Measurements from ENCODE around the gene HDAC4.
"Not testable (repeated sequence)": the region's sequence is repeated elsewhere in the genome, so short reads cannot be mapped to it uniquely, and the experiment has no call there.

The HDAC4 gene

GRCh38 chr2:239093542-239093941 lies 307.3 kb downstream of the HDAC4 start:
- no peak for DNase-seq

GRCh38 chr2:239092571-239093294 lies 308.1 kb downstream of the HDAC4 start:
- no peak for DNase-seq

DNA sequence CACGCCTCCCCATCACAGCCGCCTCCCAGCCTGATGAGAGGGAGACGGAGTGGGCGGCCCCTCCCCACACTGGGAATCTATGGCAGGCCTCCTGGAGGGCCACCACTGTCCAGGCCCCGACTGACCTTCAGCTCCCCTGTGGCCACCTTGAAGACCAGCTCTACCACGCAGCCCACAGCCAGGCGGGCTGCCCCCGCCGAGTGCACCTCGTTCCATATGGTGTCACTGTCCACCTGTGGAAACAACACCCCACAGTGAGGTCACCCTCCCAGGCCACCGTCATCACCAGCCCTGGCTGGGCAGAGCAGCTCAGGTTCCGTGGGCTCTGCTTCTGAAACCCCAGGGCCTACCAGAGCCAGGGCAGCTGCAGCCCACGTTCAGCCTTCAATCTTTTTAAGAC lies 310.9 kb downstream of the HDAC4 start:
- no peak for DNase-seq

DNA sequence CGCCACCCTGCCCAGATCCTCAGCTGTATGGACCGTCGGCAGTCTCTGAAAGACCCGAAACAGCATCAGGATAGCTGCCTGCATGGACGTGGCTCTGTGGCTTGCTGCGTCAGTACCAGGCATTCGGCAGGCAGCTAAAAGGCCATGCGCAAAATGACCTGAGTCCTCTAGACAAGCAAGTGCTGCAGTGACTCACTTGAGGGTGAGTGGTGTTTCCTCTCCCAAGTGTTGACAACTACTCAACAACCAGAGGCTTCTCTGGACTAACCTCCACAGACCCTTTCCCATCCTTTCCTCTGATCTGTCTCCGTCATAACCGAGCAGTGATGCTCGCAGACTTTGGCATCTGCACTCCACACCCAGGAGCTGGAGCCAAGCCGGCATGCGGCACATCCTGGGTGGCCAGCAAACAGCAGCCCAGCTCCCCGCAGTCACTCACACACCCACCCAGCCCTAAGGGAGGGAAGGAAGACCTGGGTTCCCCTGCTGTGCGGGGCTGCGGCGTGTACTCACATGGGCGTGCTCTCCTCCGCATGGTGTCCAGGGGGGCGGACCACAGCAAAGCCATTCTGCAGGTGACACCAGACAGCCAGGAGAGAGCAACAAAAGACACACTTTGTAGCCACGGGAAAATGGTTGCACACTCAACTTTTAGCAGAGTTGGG lies 313.6 kb downstream of the HDAC4 start:
- DNase-seq = no peak

- DNase-seq = no peak
Measured at GRCh38 chr2:239086325-239087020, 314.3 kb downstream of the HDAC4 start.

DNA sequence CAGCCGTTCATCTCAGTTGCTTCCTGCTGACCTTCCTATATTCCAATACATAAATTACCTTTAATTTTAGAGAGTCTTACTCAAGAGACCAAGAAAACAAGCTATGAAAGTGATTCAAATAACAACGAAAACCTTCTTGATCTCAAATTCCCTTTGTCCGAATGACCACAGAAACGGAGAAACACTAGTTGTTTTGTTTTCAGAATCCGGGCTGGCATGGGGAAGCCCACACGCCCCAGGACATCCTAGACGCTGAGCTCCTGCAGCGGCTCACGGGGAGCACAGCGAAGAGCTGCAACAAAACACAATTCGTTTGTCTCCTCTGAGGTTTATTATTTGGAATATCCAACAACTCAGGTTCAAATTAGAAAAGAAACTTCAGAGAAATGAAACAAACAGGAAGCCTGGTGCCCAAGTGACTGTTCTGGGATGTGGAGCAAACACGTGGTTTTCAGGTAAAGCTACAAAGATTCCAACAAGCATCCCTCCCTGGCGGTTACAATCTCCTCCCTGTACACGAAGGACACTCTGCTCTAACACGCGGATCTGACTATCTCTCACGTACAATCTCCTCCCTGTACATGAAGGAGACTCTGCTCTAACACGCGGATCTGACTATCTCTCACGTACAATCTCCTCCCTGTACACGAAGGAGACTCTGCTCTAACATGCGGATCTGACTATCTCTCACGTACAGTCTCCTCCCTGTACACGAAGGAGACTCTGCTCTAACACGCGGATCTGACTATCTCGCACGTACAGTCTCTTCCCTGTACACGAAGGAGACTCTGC lies 315.4 kb downstream of the HDAC4 start:
- DNase-seq = no peak

- no peak for DNase-seq
Measured at GRCh38 chr2:239084007-239084406, 316.8 kb downstream of the HDAC4 start.

DNA sequence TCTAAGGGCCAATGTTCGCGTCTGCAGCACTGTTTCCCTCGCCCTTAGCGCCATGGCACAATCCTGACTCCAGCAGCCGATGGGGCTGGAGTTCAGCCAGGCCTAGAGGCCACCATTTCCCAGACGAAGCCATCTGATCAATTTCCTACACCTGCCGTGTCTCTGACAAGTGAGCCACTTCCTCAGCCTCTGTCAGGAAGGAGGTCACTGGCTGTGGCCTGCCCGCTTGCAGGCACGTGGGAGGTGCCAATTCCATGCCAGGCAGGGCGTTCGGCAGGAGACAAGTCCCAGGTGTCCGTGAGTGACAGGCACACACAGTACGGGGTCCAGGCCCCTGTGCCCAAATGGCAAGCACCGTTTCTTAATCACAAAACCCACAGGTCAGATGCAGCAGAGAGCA lies 318.4 kb downstream of the HDAC4 start:
- no peak for DNase-seq

- DNase-seq = no peak
Measured at GRCh38 chr2:239081622-239082021, 319.2 kb downstream of the HDAC4 start.

- DNase-seq = no peak
Measured at GRCh38 chr2:239081046-239081445, 319.8 kb downstream of the HDAC4 start.

DNA sequence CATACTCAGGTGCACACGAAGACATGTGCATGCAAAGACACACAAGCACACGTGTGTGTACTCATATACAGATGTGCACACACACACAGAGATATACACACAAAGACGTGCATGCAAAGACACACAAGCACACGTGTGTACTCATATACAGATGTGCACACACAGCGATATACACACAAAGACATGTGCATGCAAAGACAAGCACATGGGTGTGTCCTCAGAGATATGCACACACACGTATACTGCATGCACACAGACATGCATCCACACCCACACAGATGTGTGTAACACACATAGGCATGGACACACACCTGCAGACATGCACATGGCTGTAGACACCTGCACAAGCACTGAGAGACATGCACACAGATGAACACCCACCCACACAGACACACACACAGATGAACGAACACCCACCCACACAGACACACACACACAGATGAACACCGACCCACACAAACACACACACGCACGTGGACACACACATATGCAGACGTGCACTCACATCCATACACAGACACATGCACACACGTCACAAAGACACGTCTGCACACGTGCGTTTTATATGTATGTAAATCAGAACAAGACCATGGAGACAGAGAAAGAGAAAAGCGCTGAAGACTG lies 321.0 kb downstream of the HDAC4 start:
- DNase-seq = no peak

DNA sequence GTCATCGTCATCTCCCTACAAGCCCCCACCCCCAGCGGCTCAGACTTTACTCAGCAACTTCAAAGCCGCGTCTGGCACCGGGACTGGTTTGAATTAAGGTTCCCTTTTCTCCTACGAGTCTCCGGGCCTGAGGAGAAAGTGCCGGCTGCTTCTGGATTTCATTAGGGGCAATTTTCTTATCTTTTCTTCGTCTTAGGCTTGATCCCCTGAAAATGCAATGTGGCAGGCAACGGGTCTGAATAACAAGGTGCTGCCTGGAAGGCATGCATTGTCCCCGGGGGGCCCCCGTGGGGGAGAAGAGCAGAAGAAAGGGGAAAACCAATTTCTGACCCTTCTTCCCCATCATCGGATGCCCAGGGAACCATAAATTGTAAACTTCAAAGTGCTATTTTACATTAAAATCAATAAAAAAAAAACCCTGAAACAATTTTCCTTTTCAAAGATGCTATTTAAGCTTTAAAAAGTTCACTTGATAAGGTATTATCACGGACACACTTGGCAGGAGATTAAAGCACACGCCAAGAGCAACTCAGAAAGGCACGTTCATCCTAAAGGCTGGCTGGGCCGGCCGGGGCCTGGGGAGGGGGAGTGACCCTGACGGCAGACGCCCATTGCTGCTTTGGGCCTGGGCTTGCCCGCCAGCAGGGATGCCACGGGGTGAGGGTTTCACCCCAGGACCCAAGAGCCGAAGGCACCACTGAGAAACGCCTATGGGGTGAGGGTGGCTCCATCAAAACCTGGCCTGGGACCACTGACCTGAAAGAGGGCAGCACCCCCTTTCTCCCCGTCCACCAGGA lies 322.5 kb downstream of the HDAC4 start:
- no peak for DNase-seq

DNA sequence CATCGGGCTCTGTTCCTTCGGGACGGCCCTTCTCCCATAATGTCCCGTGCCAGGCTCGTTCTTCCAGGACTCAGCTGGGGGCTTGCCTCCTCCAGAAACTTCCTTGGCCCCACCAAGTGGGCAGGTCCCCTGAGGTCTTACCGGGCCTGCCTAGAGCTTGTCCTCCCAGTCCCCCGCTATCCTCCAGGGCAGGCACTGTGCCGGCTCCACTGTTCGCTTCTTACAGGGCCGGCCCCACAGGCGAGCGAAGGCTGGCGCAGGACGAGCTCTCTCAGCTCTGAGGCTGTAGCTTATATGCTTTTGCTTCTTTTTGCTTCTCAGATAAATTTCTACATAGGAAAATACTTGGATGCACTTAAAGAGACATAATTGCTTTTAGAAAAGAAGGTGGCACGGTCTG lies 323.6 kb downstream of the HDAC4 start:
- DNase-seq = no peak

DNA sequence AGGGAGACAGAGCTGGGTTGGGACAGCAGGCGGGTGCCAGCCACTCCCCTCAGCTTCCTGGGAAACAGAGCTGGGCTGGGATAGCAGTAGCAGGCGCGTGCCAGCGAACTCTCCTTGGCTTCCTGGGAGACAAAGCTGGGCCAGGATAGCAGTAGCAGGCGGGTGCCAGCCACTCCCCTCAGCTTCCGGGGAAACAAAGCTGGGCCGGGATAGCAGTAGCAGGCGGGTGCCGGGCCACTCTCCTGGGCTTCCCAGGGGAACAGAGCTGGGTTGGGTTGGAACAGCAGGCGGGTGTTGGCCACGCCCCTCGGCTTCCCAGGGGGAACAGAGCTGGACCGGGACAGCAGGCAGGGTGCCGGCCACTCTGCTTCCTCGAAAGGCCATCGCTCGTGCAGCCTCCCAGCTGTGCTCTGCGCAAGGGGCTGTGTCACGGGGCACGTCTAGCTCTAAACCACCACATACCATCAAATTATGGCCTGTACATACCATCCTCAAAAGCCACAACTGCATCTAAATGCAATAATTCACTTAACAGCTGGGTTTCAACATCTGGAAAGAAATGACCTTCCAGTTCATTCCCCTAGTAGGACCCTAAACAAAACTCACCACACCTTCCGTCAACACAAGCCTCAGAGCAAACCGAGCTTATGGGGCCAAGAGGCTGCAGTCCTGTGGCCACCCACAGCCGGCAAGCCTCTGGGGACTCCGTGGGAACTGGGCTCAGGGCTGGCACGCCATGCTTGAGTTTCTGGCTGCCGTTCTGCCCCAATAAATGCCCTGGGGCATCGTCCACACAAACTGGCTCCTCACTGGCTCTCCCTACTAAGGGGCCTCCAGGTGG lies 324.7 kb downstream of the HDAC4 start:
- no peak for DNase-seq

- no peak for DNase-seq
Measured at GRCh38 chr2:239073745-239074530, 326.9 kb downstream of the HDAC4 start.

GRCh38 chr2:239073270-239073669 lies 327.6 kb downstream of the HDAC4 start:
- DNase-seq = no peak

DNA sequence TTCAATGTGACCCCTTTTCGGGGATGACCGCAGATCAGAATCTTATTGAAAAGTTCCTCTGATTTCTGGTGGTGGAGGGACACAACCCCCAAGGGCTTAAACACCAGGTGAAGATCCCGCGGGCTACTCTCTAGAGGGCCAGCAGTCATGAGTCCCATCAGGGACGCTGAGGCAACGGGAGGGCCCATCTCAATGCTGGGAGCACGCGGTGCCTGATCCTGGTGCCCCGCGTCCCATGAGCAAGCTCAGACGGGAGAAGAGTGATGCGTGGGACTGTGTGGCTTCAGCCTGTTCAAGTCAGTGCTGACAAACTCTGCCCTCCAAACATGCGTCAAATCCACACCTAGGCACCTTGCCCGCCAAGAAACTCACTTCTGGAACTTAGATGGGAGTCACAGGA lies 328.0 kb downstream of the HDAC4 start:
- DNase-seq = no peak

DNA sequence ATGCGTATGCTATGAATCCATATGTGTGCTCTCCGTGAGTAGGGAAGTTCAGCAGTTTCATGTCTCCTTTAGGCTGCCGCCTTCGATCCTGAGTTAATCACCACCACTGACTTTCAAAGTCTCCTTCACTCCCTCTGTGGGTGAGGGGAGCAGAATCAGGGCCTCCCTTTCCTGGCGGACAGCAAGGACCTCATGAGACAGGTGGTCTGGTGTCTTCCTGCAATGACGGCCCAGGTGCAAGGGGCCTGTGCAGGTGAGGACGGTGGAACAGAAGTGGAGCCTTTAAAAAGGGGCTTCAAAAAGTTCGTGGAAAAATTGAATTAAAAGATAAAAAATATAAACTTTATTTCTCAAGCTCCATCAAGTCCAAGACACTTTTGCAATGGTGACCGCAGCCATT lies 330.4 kb downstream of the HDAC4 start:
- no peak for DNase-seq

DNA sequence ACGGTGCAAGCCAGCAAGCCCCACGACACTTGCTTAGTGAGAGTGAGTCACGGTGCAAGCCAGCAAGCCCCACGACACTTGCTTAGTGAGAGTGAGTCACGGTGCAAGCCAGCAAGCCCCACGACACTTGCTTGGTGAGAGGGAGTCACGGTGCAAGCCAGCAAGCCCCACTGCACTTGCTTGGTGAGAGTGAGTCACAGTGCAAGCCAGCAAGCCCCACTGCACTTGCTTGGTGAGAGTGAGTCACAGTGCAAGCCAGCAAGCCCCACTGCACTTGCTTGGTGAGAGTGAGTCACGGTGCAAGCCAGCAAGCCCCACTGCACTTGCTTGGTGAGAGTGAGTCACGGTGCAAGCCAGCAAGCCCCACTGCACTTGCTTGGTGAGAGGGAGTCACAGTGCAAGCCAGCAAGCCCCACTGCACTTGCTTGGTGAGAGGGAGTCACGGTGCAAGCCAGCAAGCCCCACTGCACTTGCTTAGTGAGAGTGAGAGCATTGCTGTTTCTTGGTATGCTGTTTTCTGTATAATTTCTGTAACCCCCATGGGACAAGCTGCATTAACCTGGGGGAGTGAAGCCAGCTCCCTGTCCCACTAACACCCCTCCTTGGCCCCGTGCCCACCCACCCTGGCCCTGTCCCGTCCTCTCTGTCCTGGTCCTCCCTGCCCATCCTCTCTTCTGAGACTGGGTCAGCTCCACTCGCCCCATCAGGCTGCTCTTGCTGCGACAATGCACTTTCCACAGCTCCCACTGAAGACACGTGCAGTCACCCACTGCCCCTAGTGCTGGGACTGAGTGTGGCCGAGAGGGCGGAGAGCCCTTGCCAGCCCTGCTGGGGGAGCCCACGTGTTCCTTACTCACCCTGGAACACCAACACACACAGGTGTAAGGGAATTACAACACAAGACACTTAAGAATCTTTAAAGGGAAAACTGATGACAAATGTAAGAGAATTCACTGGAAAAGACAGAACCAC lies 331.2 kb downstream of the HDAC4 start:
- DNase-seq = not testable (repeated sequence)

Measured in stimulated activated CD4-positive, alpha-beta T cell treated with anti-CD3 and anti-CD28 coated beads, Interleukin-4, amount 100 ng/mL, for 1 hour (primary cell).